Suppressor macrophage treated with lipopolysaccharide for 1 hour (primary cell): ENCODE results near the gene LYPD8.
A peak's percentile ranks its signal among the peaks of the same experiment; 100 is the strongest.
"Not testable (repeated sequence)": the region's sequence is repeated elsewhere in the genome, so short reads cannot be mapped to it uniquely, and the experiment has no call there.

ENCODE experiments used
- DNase-seq, 3 donors: peaks; one replicate each; pipeline ENCODE4 v3.0.0-alpha.2; 2020 to 2022

Gene LYPD8

GRCh38 chr1:248755517-248755916, at the start of gene LYPD8:
Gene LYPD8, minus strand, starts transcription at chr1:248755759. Its CDS starts 4,678 bp downstream, at chr1:248751081.
- no peak for DNase-seq

DNA sequence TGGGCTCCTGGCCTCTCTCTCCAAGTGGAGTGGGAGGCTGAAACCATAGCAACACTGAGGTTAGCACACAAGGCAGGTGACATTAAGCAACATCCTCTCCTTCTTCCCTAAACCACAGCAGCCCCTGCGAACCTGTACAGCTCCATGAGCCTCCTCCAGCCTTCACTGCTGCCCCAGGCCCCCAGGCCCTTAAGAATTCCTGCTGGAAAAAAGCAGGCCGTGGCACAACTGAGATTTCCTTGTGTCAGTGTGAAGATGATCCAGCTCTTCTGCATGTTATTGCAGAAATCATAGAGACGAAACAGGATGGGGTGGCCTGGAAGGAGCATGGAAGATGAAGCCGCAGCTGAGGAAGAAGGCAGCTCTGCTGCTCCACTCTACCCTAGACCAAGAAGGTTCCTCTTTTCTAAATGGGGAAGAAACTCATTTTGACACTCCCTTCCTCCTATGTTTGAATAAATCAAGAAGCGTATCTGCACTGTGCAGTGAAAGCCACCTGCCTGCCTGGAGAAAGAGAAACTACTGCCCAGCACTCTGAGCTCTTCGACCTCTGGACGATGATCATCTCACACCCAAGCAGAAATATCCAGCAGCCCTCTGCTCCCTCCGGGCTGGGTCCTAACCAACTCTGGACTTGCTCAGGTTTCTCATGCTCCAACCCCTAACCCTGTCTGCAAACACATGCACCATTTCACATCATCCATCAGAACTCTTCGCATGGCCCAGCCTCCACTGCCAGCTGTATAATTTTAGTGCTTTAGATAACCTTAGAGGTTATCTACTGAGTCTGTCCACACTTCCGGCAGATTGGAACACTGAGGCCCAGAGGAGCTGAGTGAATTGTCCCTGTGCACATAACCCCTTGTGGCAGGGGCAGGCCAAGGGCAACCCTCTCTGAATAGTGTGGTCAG, 49.5 kb upstream of the LYPD8 start:
- DNase-seq = peak; percentile 66 to 80 (median 76)

DNA sequence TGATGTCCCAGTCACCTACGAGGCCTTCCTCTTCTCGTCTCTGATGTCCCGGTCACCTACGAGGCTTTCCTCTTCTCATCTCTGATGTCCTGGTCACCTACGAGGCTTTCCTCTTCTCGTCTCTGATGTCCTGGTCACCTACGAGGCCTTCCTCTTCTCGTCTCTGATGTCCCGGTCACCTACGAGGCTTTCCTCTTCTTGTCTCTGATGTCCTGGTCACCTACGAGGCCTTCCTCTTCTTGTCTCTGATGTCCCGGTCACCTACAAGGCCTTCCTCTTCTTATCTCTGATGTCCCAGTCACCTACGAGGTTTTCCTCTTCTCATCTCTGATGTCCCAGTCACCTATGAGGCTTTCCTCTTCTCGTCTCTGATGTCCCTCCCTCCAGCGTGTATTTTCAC, 47.9 kb upstream of the LYPD8 start:
- DNase-seq = not testable (repeated sequence)

GRCh38 chr1:248802454-248802853, 46.9 kb upstream of the LYPD8 start:
- no peak for DNase-seq

DNA sequence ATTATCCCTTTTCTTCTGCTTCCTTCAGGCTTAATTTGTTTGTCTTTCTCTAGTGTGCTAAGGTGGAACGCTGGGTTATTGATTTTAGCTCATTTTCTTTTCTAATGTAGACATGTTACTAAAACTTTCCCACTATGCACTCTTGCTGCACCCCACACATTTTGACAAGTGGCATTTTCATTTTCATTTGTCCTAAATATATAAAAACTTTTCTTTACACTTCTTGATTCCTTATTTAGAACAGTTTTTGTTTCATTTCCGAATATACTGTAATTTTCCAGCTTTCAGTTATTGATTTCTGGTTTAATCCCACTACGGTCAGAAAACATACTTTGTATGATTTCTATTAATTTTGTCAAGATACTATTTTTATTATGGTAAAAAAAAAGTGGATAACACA, 44.9 kb upstream of the LYPD8 start:
- peak in 1 of 3 donors; percentile 21 for DNase-seq

GRCh38 chr1:248798791-248799190, 43.2 kb upstream of the LYPD8 start:
- peak; percentile 38 to 78 (median 73) for DNase-seq

DNA sequence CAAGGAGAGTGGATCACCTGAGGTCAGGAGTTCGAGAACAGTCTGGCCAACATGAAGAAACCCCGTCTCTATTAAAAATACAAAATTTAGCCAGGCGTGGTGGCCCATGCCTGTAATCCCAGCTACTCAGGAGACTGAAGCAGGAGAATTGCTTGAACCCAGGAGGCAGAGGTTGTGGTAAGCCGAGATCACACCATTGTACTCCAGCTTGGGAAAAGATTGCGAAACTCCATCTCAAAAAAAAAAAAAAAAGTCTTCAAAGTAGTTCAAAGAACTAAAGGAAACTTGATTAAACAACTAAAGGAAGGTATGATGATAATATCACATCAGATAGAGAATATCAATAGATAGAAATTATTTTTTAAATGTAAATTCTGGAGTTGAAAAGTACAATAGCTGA, 39.1 kb upstream of the LYPD8 start:
- not testable (repeated sequence) for DNase-seq

- DNase-seq = no peak
Measured at GRCh38 chr1:248793592-248793991, 38.0 kb upstream of the LYPD8 start.

DNA sequence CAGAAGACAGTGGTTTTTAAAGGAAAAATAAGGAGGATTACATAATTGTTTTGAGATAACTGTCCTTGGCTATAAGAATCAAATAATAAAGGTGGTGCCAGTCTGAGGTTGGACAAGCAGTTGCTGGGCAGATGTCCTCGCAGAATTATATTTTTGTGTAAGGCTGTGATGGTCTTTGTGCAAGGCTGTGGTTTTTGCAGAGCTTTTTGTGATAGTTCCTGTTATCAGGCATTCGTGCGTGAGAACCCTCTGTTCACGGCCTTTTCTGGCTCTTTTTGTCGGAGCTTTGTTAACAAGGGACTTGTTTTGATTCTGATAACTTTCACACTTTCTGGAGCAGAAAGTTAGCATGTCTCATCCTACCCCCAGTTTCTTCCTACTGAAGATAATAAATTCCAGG, 36.8 kb upstream of the LYPD8 start:
- DNase-seq = peak; percentile 47 to 63 (median 48)

- no peak for DNase-seq
Measured at GRCh38 chr1:248791010-248791409, 35.5 kb upstream of the LYPD8 start.

GRCh38 chr1:248790456-248790855, 34.9 kb upstream of the LYPD8 start:
- no peak for DNase-seq

- DNase-seq = not testable (repeated sequence)
Measured at GRCh38 chr1:248789337-248789736, 33.8 kb upstream of the LYPD8 start.

GRCh38 chr1:248788327-248788726, 32.8 kb upstream of the LYPD8 start:
- DNase-seq = no peak

- DNase-seq = no peak
Measured at GRCh38 chr1:248787430-248787829, 31.9 kb upstream of the LYPD8 start.

DNA sequence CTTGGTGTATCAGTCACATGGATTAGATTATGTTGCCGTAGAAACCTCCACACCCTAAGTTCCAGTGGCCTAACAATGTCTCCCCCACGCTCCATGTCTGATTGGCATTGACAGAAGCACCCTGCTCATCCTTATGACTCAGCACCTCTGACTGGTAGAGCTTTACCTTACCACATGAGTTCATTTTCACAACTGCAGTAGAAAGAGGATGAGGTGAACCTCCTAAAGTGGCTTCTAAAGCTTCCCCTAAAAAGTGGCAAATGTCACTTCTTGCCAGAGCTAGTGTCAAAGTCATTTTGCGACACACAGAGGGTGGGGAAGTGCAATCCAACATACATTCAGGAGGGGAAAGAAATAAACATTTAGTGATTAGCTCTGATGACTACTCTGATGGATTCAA, 30.6 kb upstream of the LYPD8 start:
- peak; percentile 33 to 55 (median 54) for DNase-seq

DNA sequence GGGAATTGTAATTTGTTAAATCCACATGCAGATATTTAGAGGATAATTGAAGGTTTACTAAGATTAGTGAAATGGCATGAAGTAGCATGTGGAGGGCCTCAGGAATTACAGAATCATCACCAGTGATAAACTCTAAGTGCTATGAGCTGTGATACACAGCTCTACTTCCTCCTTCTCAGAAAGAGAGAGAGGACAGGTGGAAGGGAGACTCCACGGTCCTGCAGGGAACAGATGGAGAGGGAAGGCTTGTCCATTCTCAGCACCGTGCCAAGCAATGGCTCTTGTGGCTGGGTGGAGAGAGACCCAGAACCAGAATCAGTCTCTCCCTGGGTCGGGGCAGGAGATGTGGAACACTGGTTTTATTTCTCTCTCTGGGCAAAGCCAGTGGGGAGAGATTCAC, 27.8 kb upstream of the LYPD8 start:
- DNase-seq = no peak

- no peak for DNase-seq
Measured at GRCh38 chr1:248782416-248783141, 27.0 kb upstream of the LYPD8 start.

DNA sequence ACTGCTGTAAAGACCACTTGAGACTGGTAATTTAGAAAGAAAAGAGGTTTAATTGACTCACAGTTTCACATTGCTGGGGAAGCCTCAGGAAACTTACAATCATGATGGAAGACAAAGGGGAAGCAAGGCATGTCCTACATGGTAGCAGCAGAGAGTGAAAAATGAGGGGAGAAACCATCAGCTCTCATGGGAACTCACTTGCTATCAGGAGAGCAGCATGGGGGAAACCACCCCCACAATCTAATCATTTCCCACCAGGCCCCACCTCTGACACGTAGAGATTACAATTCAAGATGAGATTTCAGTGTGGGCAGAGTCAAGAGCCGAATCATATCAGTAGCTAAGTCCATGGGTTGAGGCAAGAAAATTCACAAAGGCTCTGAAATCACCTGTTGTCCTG, 23.8 kb upstream of the LYPD8 start:
- no peak for DNase-seq

DNA sequence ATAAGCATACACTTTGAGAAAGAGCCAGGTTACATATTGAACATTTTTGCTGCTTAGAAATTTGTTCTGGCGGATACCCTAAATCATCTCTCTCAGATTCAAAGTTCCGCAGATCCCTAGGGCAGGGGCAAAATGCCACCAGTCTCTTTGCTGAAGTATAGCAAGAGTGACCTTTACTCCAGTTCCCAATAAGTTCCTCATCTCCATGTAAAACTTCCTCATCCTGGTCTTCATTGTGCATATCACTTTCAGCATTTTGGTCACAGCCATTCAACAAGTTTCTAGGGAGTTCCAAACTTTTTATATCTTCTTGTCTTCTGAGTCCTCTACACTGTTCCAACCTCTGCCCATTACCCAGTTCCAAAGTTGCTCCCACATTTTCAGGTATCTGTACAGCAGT, 23.3 kb upstream of the LYPD8 start:
- DNase-seq = peak; percentile 14 to 33 (median 30)

GRCh38 chr1:248776991-248777390, 21.4 kb upstream of the LYPD8 start:
- no peak for DNase-seq

DNA sequence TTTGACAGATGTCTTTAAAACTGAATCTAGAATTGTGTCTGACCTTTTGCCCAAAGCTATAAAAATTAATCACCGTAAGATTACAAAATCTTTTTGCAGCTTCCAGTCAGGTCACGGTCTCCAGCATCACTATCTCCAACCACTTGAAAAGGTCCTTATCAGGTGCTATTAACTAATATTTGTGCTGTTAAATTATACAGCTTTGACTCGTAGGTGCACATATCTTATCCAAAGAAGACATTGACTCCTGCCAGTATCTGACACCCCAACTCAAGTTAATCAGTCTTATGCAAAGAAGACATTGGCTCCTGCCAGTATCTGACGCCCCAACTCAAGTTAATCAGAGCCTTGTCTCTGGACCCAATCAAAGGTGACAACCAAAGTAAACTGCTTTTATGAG, 19.9 kb upstream of the LYPD8 start:
- peak in 1 of 3 donors; percentile 13 for DNase-seq

DNA sequence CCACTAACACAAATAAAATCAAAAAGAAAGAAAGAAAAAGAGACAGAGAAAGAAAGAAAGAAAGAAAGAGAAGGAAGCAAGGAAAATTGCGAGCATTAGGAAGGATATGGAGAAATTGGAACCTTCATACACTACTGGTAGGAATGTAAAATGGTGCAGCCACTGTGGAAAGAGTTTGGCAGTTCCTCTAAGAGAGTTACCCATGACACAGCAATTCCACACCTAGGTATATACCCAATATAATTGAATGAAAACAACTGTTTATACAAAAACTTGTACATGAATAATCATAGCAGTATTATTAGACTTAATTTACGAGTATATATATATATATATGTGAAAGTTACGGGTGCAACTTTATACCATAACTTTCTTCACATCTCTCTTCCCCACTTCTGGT, 4.1 kb upstream of the LYPD8 start:
- DNase-seq = no peak

- DNase-seq = no peak
Measured at GRCh38 chr1:248758352-248758751, 2.8 kb upstream of the LYPD8 start.

DNA sequence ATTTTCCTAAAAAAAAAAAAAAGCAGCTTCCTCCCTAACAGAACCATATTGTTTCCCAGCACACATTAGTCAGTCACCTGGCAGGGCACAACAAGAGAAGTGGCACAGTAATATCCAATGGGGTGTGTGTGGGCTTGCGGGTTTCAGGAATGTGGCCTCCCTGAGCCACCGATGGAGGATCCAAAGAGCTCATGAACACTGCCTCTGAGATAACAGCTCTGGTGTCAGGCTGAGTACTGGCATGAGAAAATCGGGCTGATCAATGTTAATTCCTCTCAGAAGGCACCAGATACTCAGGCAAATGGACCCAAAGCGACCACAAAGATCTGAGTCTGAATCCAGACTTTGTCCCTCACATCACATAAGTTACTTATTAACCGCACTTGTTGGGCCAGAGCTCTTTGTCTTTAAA, 2.2 kb upstream of the LYPD8 start:
- DNase-seq = no peak
